ENCODE results near the gene MITF.

Gene MITF

DNA sequence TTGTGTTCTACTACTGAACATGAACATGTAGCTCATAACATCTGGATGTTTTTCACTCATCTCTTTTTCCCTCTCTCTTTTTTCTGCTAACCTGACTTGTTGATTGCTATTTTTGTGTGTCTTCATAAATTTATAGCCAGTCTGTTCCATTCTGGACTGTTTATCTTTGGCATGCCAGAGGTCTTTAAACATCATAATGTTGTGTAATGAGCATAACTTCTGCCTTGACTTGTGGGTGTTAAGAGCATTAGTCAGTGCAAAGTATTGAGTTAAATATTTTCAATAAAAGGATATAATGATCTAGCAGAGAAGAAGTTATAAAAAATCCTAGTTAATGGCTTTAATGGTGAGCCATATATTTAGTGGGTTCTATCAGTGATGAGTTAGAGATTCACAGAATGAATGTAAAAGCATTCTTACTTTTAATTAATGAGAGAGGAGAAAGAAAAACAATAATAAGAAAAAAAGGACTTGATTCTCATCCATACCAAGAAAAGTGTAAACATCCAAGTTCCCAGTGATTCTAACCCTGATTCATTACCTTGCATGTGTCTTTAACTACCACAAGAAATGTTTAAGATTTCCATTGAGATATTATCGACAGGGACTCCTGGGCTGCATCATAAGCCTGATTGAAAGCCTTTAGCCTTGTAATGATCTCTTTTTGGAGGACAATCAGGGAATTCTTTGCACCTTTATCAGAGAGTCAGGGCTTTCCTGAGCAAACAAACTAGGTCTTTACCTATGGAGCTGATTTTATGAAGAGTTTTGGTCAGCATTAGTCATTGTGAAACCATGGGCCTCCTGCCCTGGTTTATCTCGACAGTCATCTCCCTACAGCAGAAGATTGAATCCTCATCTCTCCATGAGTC, 22.9 kb downstream of the MITF start:
- no peak for DNase-seq

DNA sequence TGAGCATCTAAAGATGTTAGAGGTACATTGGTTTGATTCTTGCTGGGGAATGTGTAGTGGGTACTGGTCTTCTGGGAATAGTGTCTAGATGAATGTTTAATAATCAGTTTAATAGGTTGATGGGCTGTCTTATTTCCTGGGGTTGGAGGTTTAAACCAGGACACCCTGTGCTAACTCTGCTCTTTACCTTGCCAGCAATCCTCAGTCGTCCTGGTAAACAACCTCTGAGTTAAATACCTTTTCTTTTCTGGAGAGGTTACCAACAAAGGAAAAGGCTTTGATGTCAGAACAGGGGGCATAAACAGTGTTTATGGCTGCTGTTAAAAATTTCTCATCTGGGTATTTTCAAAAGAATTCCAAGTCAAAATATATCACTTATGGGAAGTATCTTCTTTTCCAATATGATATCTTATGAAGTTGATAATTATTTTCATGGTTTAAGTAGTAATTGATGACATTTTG, 23.5 kb downstream of the MITF start:
- DNase-seq, result no peak

DNA sequence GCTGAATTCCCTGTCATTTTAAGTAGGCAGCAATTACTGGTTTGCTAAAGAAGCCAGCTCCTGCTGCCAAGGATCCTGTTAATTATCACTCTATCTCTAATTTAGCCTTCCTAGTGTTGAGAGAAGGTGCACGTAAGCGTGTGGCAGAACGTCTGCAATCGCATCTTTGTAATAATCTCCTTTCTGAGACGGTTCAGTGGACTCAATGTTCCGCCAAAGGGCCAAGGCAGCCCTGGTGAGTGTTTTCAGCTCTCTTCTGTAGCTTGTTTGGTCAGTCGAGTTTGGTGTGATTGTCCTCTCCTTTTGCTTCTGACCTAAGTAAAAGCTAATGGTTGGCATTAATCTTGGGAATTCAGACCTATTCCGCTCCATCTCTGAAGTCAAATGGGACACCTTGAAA, 24.2 kb downstream of the MITF start:
- no peak for DNase-seq

DNA sequence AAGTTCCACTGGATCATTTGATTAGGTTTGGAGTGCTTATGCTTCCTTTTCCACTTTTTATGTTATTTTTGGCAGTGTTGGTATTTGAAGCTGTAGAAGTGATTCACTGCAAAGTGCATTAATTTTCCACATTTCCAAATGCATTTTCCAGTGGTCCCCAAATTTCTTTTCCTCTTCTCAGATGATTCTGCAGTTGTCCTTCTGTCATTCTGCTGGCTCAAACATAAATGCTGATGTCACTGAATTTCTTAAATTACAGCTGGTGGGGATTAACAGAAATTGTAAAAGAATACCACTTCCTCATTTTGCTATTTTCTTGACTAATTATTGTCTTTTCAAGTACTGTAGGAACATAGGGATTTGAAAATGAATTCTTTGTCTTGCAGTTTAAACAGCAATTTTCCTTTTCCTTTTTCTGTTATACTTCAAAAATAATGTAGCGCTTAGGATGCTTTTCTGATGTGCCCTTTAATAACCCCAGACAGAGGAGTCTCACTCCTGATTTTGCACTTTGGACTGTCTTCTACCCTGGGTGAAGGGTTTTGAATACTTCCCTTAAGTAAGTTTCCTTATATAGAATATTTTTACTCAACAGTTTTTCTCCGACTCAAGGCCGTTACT, 25.0 kb downstream of the MITF start:
- DNase-seq, result no peak

DNA sequence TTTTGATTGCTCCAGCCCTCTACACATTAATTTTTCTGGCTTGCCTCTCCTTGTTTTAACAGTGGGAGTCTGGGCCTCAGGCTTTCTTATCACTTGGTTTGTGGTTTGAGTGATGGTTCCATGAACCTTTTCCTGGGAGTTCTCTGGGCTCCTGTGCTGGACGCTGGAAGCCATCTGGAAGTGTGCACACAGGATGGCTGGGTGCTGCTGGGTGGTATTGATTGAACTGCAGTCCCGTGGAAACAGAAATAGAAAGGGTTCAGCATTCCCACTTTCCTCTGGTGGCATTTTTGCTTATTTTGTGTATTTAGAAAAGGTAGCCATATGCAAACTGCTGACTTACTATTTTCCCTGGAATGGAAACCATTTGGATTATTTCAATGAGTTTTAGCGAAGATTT, 25.6 kb downstream of the MITF start:
- no peak for DNase-seq

DNA sequence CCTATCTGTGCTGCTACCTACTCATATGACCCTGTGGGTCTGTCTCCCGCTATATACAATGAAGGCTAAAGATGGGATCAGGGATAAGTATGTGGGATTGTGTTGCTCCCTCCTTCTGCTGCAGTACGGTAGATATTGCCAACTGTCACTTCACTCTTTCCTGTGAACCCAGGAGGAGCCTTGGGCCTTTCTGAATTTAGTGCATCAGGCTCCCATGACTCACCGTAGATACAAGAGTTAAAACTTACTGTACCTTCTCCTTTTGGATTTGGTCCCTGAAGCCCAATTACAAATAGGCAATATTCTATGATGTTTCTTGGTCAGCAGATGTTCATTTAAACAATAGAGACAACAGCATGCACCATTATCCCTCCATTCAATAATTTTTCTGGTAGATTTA, 27.4 kb downstream of the MITF start:
- no peak for DNase-seq

DNA sequence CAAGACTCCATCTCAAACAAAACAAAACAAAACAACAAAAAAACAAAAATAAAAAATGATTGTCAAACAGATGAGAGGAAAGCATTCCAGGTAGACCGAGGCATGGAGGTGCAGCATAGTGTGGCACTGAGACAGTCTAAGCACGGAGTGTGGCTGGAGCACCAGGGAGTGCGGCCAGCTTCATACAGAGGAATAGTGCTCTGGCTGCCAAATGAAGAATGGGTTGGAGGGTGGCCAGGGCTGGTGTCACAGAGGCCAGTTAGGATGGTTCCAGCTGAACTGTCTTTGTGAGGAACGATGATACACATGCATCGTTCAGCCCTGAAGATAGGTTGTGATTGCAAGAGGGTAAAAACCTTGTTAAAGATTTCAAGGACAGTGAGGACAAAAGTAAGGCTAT, 28.3 kb downstream of the MITF start:
- DNase-seq, result no peak

DNA sequence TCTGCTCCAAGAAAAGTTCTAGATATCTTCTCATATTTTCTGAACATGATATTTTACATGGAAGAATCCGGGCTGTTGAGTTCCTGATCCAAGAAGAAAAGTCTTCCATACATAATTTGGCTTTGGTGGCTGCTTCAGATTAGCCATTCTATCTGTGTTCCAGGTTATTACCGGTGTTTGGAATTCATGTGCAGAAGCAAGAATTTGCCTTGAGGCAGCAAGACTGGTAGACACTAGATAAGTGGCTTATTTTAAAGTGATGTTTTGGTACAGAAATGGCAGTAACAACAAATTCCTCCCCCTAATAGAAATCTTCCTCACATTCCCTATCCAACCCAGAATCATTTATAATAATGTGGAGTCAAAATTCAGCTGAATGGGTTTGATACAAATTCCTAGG, 29.2 kb downstream of the MITF start:
- DNase-seq, result no peak

DNA sequence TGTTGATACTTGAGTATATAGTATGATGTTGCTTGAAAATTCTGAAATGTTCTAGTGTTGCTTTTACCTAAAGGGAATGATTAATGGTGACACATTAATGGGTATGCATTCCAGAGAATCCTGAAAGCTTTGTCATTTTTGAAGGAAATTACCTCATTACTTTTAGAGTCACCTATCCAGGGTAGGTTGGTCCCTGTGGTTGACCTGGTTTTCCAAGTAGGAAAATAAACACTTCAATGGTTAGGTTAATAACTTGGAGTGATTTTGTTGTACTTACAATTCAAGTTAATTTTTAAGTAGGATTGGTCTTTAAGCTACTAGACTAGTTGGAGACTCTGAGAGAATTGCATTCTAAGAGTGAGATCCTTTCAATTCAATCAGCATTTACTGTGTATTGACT, 31.0 kb downstream of the MITF start:
- DNase-seq, result no peak

DNA sequence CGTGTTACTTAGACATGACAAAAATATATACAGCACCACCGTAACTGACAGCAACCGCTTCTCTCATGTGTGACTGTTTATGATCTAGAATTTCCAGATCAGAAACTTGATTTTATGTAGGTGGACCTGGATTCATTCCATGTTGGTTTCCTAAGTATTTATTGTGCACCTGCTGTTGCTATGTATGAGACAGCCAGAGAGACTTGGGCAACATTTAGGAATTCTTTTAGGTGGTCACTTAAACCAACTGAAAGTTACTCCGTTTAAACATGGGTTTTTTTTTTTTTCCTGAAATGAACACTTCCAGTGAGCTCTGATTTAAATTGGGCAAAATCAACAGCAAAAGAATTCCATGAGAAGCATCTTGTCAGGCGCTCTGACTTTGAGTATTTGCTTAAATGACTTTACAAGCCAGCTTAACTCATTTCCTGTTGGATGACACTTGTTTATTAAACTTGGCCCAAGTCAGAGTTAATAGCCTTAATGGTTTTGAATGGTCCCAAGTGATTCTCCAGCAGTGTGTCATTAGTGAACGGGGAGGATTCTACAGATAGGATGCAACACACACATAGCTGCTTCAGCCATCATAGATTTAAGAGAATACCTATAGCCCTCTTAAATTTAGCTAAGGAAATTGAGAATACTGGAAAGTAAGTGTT, 31.8 kb downstream of the MITF start:
- DNase-seq, result no peak

DNA sequence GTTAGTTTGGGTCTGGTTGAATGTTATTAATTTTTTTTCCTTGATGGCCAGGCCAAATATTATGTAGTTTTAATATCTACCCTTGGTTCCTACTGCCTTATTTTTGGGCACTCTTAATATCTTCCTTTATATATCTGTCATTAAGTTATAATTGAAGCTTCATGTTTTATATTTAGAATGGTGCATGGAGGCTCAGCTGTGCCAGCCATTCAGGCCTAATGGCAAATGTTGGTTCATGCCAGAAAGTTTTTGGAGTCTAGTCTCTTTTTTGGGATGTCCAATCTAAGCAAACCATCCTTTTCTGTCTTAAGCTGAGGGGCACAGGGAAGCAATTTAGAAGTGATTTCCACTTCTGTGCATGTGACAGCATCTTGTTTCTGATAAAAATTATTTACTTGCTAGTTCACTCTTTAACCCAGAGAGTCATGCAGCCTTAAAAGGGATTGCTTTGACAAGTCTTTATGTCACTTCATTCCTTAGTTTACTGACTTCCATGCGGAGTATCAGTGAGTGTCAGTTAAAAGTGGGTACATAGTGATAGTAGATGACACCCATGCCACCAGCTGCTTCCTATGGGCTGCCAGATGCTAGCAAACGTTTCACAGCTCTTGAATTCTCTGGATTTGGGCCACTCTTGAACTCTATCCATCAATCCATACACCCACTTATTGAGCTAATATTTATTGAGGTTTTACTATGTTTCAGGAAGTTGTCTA, 33.0 kb downstream of the MITF start:
- DNase-seq, result no peak

DNA sequence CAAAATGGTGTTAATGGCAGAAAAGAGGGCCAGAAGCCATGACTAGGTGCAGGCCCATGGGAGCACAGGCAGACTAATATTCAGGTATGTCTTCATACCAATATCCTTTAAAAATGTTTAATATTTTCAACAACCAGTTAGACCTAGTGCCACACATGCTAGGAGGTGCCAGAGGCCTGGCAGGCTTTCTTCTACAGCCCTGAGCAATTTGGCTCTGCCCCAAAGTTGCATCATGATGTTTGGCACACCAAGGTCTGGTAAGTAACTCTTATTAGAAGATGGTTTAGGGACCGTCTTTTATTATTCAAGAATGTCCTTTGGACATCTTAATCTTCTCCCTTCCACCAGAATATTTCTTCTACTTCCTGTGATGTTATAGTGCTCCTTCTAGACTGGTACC, 34.8 kb downstream of the MITF start:
- no peak for DNase-seq

DNA sequence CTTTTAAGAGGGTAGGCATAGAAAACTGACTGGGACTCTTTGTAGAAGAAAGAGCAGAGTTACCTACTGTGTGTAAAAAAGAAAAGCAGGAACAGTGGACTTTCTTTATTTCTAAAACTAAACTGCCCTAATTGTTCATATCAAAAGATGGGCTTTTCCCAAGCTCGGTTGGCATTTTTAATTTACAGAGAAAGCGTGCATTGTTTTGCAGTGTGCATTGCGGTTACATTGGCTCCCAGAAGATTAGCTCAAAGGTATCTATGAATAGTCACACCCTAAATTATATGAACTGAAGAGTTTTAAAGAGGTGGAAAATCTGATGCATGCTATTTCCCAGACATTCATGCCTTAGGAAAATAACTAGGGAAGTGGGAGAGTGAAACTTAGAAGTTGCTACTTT, 36.5 kb downstream of the MITF start:
- no peak for DNase-seq

DNA sequence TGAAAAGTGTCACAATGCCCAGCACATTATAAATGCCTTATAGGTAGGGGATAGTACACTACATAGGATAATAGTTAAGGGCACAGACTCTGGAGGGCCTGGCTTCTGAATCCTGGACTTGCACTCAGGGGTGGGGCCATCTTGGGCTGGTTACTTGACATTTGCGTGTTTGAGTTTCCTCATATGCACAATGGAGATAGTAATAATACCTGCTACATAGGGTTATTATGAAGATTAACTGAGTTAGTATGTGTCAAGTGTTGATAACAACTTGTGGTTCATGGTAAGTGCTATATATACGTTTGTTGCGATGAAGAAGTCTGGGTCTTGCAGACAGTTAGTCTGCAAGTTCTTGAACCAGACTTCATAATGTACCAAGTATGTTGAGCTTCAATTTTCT, 37.0 kb downstream of the MITF start:
- no peak for DNase-seq

DNA sequence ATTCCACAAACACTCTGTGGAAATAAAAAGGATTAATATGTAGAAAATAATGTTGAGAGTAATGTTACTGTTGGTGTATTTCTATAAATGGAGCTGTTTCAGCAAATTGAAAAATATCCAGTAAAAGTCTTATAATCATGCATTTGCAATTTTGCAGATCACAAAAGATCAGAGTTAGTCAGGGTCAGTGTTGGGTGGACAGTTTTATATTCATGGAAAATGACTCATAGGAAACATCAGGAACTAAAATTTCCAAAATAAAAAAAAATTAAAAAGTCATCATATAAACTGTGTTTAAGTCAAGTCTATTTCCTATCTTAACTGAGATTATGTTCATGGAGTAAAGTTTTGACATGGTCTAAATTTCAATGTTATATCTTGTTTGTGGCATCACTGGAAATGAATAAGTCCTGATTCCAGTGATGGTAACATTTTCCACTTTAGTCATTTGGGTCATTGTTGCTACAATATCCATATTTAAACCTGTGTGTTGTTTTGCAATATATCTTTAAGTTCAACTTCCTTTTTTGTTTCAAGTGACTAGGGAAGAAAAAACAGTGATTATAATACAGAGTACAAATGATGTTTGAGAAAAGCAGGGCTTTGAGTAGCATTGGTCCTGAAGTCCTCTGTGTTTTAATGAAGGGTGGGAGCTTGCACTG, 37.8 kb downstream of the MITF start:
- DNase-seq, result no peak

DNA sequence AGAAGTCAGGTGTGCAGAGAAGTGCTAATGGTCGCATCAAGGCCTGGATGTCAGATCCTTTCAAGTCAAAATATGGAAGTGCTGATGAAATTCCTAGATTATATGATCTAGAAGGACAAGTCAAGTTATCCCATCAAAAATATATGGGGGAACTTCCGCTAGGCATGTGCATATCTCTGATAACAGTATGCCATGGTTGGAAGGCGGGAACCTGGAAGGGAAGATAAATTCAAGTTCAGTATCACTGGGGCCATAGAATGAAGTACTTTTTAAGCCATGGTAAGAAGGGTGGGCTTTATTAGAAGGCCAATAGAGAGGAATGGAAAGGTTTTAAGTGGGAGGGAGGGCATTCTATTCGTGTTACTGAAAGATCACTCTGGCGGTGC, 38.3 kb downstream of the MITF start:
- DNase-seq, result no peak

DNA sequence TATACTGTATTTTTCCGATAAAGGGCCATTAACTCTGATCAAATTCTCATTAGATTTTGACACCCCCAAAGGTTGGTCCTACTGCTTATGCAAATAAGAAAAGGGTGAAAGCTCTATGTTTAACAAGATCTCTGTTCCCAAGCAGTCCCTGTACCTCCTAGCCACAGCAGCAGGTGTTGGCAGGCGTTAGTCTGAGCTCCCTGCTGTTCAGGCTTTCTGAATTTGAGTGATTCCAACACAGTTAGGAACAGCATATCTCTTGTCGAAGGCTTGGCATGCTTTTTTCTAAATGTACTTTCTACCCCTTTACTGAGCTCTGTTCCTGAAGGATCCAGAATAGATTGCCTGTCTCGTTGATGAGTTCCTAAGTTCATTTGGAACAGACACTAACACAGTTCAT, 42.3 kb downstream of the MITF start:
- no peak for DNase-seq

DNA sequence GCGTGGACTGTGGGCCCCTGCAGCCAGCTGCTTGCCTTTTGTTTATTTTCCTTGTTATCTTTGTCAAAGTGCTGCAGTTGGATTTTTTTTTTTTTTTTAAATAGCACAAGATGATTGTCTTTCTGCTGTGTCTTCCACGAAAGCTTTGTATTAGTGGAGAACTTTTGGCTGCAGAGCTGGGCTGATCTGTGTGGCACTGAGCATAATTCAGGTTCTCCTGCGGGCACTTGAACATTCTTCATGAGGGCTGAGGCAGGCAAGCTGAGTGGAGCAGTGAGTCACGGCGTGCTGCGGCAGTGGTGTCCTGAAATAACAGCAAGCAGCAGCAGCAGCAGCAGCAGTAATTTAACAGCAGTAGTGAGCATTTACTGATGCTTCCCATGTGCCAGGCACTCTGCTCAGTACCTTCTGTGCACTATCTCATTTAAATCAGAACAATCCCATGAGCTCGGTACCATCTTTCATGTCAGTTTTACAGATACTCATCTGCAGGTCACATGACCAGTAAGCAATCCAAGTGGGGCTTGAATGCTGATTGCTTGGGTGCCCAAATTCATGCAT, 45.8 kb downstream of the MITF start:
- no peak for DNase-seq

DNA sequence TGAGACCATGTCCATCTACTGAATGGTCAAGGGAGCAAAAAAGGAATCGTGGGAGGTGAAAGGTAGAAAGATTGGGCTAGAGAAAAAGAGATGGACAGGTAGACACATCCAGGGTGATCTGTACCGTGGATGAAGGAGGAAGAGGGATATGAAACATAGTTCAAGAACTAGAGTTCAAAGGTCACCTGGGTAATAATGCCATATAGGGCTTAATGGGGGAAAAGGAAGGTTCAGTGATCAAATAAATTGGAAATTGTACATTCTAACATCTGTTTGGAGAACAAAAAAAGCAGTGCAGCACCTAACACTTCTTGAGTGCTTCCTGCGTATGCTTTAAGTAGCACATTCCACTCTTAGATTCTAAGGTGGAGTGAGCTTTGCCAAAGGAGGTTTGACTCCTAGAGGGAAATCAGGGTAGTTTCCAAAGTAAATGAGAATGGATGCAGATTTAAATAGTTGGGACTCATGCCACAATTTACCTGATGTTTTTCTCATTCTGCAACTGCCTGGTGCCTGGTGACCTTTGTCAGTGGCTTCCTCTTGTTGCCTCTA, 46.6 kb downstream of the MITF start:
- DNase-seq, result no peak

DNA sequence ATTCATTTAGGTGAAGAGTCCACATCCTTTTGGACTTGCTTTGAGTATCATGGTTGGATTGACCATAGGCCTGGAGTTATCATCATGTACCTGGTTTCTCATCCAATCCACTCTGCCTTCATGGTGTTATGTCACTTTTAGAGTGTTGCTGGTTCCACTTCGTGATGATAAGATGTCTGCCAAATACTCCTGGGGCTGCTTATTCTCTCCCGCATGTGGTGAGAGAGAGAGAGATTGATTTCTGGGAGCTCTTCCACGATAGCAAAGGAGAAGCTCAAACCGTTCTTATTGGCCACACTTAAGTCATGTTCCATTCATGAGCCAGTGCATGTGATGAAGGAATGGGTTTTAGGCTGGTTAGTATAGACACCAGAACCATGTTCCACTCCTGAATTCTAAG, 47.6 kb downstream of the MITF start:
- no peak for DNase-seq

DNA sequence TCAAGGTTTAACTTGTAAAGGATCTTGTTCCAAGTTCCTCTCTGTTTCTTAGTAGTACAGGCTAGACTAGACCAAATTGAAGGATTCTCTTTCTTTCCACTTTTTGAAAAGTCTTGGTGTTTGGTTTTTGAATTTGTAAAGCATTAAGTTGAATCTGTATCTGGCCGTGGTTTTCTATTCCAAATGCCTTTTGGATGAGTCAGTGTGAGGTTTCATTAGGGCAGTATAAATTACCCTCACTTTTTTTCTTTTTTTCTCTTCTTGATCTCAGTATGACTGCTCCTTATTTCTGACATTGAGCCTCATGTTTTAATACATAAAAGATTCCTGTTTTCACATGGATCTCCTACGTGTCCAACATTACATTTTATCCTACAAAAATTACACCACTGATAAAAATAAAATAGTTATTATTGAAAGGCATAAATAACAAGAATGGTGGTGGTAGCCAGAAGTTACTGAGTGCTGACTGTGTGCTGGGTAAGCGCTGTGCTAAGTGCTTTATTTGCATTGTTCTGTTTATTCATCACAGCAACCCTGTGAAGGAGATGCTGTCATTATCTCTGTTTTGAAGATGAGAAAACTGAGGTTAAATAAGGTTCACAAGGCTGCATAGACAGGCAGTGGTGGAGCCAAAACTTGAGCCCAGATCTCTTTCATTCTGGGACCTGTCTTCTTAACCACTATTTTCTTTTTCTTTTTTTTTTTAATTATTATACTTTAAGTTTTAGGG, 48.3 kb downstream of the MITF start:
- DNase-seq, result no peak

DNA sequence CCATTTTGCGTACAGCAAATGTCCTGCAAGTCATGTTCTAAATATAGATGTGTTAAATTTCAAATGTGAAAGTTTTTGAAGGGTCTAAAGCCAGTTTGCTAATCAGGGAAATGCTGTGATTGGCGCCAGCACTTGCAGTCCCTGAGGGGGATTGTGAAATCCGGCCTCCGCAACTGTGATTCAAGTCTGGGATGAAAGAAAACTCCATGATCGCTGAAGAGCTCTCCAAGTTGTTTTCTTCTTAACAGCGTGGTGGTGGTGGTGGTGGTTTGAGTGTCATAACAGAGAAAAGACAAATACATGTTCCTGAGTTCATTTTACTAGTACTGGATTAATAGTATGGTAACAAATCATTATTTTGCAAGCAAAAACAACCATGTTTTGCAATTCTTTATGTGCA, 51.8 kb downstream of the MITF start:
- DNase-seq, result no peak

All from NCI-H2081 treated with DMSO at 0.1 percent for 48 hours (cell line).